WI38 (cell line): Measurements from ENCODE around the gene ARGFX.

ENCODE experiments used
- H3K4me3 ChIP-seq: 2 replicates; pipeline ENCODE4 v1.5.1; 2011; ENCODE audit warnings: low read depth, mild to moderate bottlenecking, control low read depth, low read length
- CTCF ChIP-seq: IDR thresholded peaks from 2 replicates; pipeline ENCODE4 v1.5.1; 2012; ENCODE audit warnings: low read depth, mild to moderate bottlenecking, control low read depth, low read length

Gene ARGFX

GRCh38 chr3:121567649-121568048 is at the start of gene ARGFX:
ARGFX (plus strand) TSS chr3:121567949; CDS start chr3:121570714, 2,765 bp downstream.
- no peak for TF ChIP-seq CTCF
- H3K4me3 ChIP-seq, result no peak within 1 kb of the TSS

- TF ChIP-seq CTCF, result no peak
Observed at GRCh38 chr3:121517953-121518655, 49.6 kb upstream of the ARGFX start.

GRCh38 chr3:121520510-121520909 is 47.2 kb upstream of the ARGFX start:
- H3K4me3 ChIP-seq, result no peak overlapping the region
- no peak for TF ChIP-seq CTCF

More at GRCh38 chr3:121517953-121518655, 49.6 kb upstream of the ARGFX start:
- no peak overlapping the region for H3K4me3 ChIP-seq

GRCh38 chr3:121529308-121529707 is 38.4 kb upstream of the ARGFX start:
- H3K4me3 ChIP-seq, result no peak overlapping the region
- peak; percentile 42; the same call in 1 of the 2 replicates for TF ChIP-seq CTCF

- no peak for TF ChIP-seq CTCF
- no peak overlapping the region for H3K4me3 ChIP-seq
Observed at GRCh38 chr3:121531269-121531668, 36.5 kb upstream of the ARGFX start.

- TF ChIP-seq CTCF, result no peak
- no peak overlapping the region for H3K4me3 ChIP-seq
Observed at GRCh38 chr3:121542924-121543323, 24.8 kb upstream of the ARGFX start.

- TF ChIP-seq CTCF, result no peak
- peak overlapping the region; percentile 80 for H3K4me3 ChIP-seq
Observed at GRCh38 chr3:121545049-121545573, 22.6 kb upstream of the ARGFX start.
